Loucy (cell line): Measurements from ENCODE around the gene TAB2.
"Not testable (repeated sequence)": the region's sequence is repeated elsewhere in the genome, so short reads cannot be mapped to it uniquely, and the experiment has no call there.

Experiments
- H2AFZ ChIP-seq: fragments of 200-600 bp; sonication (generic); 2 replicates; pipeline ENCODE4 v1.6.0; 2016; ENCODE audit warnings: antibody characterized with exemption, mild to moderate bottlenecking, low read length, moderate library complexity
- H3F3A ChIP-seq: fragments of 200-600 bp; 2 replicates; pipeline ENCODE4 v1.6.0; 2016; ENCODE audit warnings: antibody characterized with exemption, low read depth, mild to moderate bottlenecking
- H3K27me3 ChIP-seq: fragments of 200-600 bp; sonication (generic); 2 replicates; pipeline ENCODE4 v1.6.1; 2014; ENCODE audit warnings: low read length, mild to moderate bottlenecking; ENCODE audit not compliant: insufficient read depth, poor library complexity, severe bottlenecking
- H3K36me3 ChIP-seq: fragments of 200-600 bp; sonication (generic); 2 replicates; pipeline ENCODE4 v1.6.1; 2016; ENCODE audit warnings: low read length; ENCODE audit not compliant: insufficient read depth
- H3K4me1 ChIP-seq: fragments of 200-600 bp; sonication (generic); 2 replicates; pipeline ENCODE4 v1.5.1; 2014; ENCODE audit warnings: low read length, mild to moderate bottlenecking; ENCODE audit not compliant: insufficient read depth, poor library complexity, severe bottlenecking
- H3K4me2 ChIP-seq: fragments of 200-600 bp; sonication (generic); 2 replicates; pipeline ENCODE4 v1.6.0; 2014; ENCODE audit warnings: antibody characterized with exemption, low read length, low read depth, mild to moderate bottlenecking; ENCODE audit not compliant: poor library complexity, severe bottlenecking
- H3K4me3 ChIP-seq: fragments of 200-600 bp; sonication (generic); 2 replicates; pipeline ENCODE4 v1.5.1; 2014; ENCODE audit warnings: low read length, mild to moderate bottlenecking, mixed read lengths; ENCODE audit not compliant: poor library complexity, severe bottlenecking
- H3K79me2 ChIP-seq: fragments of 200-600 bp; sonication (generic); 2 replicates; pipeline ENCODE4 v1.6.1; 2014; ENCODE audit warnings: low read length; ENCODE audit not compliant: insufficient read depth
- H3K9ac ChIP-seq: fragments of 200-600 bp; sonication (generic); 2 replicates; pipeline ENCODE4 v1.6.0; 2014; ENCODE audit warnings: mild to moderate bottlenecking, low read depth, low read length, moderate library complexity; ENCODE audit not compliant: poor library complexity, severe bottlenecking
- H3K9me2 ChIP-seq: fragments of 200-600 bp; sonication (generic); replicated peaks from 2 replicates; pipeline ENCODE4 v1.6.1; 2016; ENCODE audit warnings: low read depth, low read length, mixed read lengths
- H3K9me3 ChIP-seq: fragments of 200-600 bp; sonication (generic); 2 replicates; pipeline ENCODE4 v1.6.1; 2014; ENCODE audit warnings: mild to moderate bottlenecking, antibody characterized with exemption, low read length, low read depth; ENCODE audit not compliant: insufficient read depth
- H4K20me1 ChIP-seq: fragments of 200-600 bp; sonication (generic); 2 replicates; pipeline ENCODE4 v1.6.0; 2014; ENCODE audit warnings: antibody characterized with exemption, low read length, mild to moderate bottlenecking; ENCODE audit not compliant: insufficient read depth, poor library complexity, severe bottlenecking
- CTCF ChIP-seq: fragments of 200-600 bp; sonication (generic); conservative IDR thresholded peaks from 2 replicates; pipeline ENCODE4 v1.5.1; 2014; ENCODE audit warnings: mild to moderate bottlenecking, antibody characterized with exemption, low read length
- EZH2phosphoT487 ChIP-seq: fragments of 200-600 bp; IDR thresholded peaks from 2 replicates; pipeline ENCODE4 v1.6.1; 2018; ENCODE audit warnings: antibody characterized with exemption, mild to moderate bottlenecking, moderate library complexity, borderline replicate concordance

The TAB2 gene

DNA sequence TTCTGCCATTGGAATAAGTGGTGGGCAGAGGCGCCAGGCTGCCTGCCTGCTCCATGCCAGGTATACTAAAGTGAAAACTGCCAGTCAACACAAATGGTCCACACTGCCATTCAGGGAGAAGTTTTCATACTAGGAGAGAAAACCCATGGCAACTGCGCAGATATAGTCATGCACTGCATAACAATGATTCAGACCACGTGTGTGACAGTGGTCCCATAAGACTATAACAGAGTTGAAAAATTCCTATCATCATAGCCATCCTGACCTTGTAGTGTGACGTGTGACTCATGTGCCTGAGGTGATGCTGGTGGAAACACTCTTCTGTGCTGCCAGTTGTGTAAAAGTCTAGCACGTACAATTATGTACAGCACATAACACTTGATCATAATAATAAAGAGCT lies 142.2 kb downstream of the TAB2 start:
- H3K4me3 ChIP-seq = no peak overlapping the region
- no peak overlapping the region for H2AFZ ChIP-seq
- no peak for TF ChIP-seq CTCF
- TF ChIP-seq EZH2phosphoT487 = no peak
- H3K36me3 ChIP-seq = no peaks in the 10 kb centered on the region
- no peaks in the 10 kb centered on the region for H3K79me2 ChIP-seq
- H3F3A ChIP-seq = no peaks in the 10 kb centered on the region
- no peaks in the 10 kb centered on the region for H4K20me1 ChIP-seq
- H3K4me2 ChIP-seq = no peak overlapping the region
- H3K4me1 ChIP-seq = no peaks in the 10 kb centered on the region
- H3K9ac ChIP-seq = no peak overlapping the region
- no peaks in the 10 kb centered on the region for H3K9me3 ChIP-seq
- H3K9me2 ChIP-seq = no peaks in the 10 kb centered on the region
- no peaks in the 10 kb centered on the region for H3K27me3 ChIP-seq

DNA sequence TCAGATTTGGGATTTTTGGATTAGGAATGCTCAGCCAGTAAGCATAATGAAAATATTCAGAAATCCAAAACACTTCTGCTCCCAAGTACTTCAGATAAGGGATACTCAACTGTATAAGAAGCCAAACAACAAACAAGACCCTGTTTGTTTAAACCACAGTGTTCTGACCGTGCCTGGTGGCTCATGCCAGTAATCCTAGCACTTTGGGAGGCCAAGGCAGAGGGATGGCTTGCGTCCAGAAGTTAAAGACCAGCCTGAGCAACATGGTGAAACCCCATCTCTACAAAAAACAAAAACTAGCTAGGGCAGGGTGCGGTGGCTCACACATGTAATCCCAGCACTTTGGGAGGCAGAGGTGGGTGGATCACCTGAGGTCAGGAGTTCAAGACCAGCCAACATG lies 142.7 kb downstream of the TAB2 start:
- not testable (repeated sequence) for H3K79me2 ChIP-seq, H4K20me1 ChIP-seq, H3K4me1 ChIP-seq, H3K9ac ChIP-seq, H2AFZ ChIP-seq, H3K9me3 ChIP-seq, H3K9me2 ChIP-seq, H3F3A ChIP-seq, H3K4me3 ChIP-seq, H3K36me3 ChIP-seq, H3K27me3 ChIP-seq, H3K4me2 ChIP-seq
